T-helper 1 cell treated with Interleukin-12 subunit alpha and Interleukin-12 subunit beta and Interleukin-4 antibody, amounts not matched to agents 30 ng/mL and 1 ng/mL, for 36 hours (primary cell): ENCODE measurements around the gene NTSR1. TPM values are rescaled to one million over a fixed set of nuclear protein-coding genes. Genes with fewer than 3 reads are reported as not detected.

Experiments
- intact Hi-C: fragments of 100-400 bp; cut with micrococcal nuclease; formaldehyde crosslinking; loops from one replicate; pipeline ENCODE4 v1.15.1; 2024
- total RNA-seq: library from RNA; stranded (reverse); gene quantifications from 2 replicates; pipeline ENCODE4 v1.2.3, GENCODE V29; 2022

The NTSR1 gene
- total RNA-seq, 1 donor from 2014 or later: not detected

- intact Hi-C loops: no loop called here
Observed at GRCh38 chr20:62768234-62768546, 59.6 kb downstream of the NTSR1 start.

- intact Hi-C loops: no loop called here
Observed at GRCh38 chr20:62768551-62769287, 60.1 kb downstream of the NTSR1 start.

GRCh38 chr20:62769346-62770071 lies 60.9 kb downstream of the NTSR1 start:
- intact Hi-C loops: no loop called here

- intact Hi-C loops: no loop called here
Observed at GRCh38 chr20:62770111-62770910, 61.7 kb downstream of the NTSR1 start.

GRCh38 chr20:62770916-62771315 lies 62.3 kb downstream of the NTSR1 start:
- intact Hi-C loops: no loop called here

GRCh38 chr20:62771396-62772102 lies 62.9 kb downstream of the NTSR1 start:
- intact Hi-C loops: no loop called here

GRCh38 chr20:62772103-62772611 lies 63.5 kb downstream of the NTSR1 start:
- intact Hi-C loops: no loop called here

GRCh38 chr20:62772619-62772989 lies 64.0 kb downstream of the NTSR1 start:
- intact Hi-C loops: no loop called here

GRCh38 chr20:62772990-62773844 lies 64.6 kb downstream of the NTSR1 start:
- intact Hi-C loops: no loop called here

GRCh38 chr20:62773845-62774714 lies 65.4 kb downstream of the NTSR1 start:
- intact Hi-C loops: no loop called here

GRCh38 chr20:62774762-62775161 lies 66.1 kb downstream of the NTSR1 start:
- intact Hi-C loops: no loop called here

- intact Hi-C loops: no loop called here
Observed at GRCh38 chr20:62775206-62775605, 66.6 kb downstream of the NTSR1 start.

- intact Hi-C loops: loop anchor here (1.0 kb wide), 2 partner anchors 18 to 36 kb away; no protein-coding TSS in a partner anchor
Observed at GRCh38 chr20:62776035-62776691, 67.5 kb downstream of the NTSR1 start.

- intact Hi-C loops: loop anchor here (1.0 kb wide), 4 partner anchors 17 to 475 kb away; partner anchors contain the start of gene ADRM1
Observed at GRCh38 chr20:62776692-62777527, 68.3 kb downstream of the NTSR1 start.

- intact Hi-C loops: loop anchor here (1.0 kb wide), 2 partner anchors 153 to 475 kb away; partner anchors contain the start of gene ADRM1
Observed at GRCh38 chr20:62777528-62777830, 68.8 kb downstream of the NTSR1 start.

- intact Hi-C loops: no loop called here
Observed at GRCh38 chr20:62778058-62778457, 69.4 kb downstream of the NTSR1 start.

GRCh38 chr20:62778601-62779416 lies 70.2 kb downstream of the NTSR1 start:
- intact Hi-C loops: no loop called here
